WTC11 (cell line): ENCODE measurements around the gene RAB25.

ENCODE experiments used
- CREB1 ChIP-seq: sonication (generic); formaldehyde crosslinking; IDR thresholded peaks from 2 replicates; pipeline ENCODE4 v1.8.0; 2023; ENCODE audit warnings: mild to moderate bottlenecking, missing genetic modification reagents
- TF ChIP-seq, protein P1 (sequence below): fragments of 200-600 bp; IDR thresholded peaks from 2 replicates; pipeline ENCODE4 v1.8.0; 2022; ENCODE audit warnings: antibody characterized with exemption
- TF ChIP-seq, protein P2 (sequence below): fragments of 250-450 bp; sonication (Bioruptor Pico); IDR thresholded peaks from 2 replicates; pipeline ENCODE4 v1.9.0; 2021; ENCODE audit warnings: mild to moderate bottlenecking

DNA sequence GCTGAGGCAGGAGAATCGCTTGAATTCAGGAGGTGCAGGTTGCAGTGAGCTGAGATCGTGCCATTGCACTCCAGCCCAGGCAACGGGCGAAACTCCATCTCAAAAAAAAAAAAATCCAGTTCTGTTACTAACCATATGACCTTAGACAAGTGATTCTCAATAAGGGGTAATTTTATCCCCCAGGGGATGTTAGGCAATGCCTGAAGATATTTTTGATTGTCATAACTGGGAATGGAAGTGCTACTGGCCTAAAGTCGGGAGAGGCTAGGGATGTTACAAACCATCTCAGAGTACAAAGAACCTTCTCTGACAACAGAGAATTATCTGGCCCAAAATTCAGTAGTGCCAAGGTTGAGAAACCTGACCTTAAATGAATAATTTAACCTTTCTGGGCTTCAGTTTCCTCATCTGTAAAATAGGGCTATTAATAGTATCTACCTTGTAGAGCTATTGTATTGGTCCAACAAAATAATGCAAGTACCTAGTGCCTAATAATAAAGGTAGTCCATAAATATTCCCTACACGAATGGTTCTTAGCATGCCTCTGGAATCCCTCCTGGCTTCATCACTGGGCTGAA is 47.8 kb downstream of the RAB25 start:
- TF ChIP-seq, protein P1, sequence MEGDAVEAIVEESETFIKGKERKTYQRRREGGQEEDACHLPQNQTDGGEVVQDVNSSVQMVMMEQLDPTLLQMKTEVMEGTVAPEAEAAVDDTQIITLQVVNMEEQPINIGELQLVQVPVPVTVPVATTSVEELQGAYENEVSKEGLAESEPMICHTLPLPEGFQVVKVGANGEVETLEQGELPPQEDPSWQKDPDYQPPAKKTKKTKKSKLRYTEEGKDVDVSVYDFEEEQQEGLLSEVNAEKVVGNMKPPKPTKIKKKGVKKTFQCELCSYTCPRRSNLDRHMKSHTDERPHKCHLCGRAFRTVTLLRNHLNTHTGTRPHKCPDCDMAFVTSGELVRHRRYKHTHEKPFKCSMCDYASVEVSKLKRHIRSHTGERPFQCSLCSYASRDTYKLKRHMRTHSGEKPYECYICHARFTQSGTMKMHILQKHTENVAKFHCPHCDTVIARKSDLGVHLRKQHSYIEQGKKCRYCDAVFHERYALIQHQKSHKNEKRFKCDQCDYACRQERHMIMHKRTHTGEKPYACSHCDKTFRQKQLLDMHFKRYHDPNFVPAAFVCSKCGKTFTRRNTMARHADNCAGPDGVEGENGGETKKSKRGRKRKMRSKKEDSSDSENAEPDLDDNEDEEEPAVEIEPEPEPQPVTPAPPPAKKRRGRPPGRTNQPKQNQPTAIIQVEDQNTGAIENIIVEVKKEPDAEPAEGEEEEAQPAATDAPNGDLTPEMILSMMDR, result no peak
- TF ChIP-seq, protein P2, sequence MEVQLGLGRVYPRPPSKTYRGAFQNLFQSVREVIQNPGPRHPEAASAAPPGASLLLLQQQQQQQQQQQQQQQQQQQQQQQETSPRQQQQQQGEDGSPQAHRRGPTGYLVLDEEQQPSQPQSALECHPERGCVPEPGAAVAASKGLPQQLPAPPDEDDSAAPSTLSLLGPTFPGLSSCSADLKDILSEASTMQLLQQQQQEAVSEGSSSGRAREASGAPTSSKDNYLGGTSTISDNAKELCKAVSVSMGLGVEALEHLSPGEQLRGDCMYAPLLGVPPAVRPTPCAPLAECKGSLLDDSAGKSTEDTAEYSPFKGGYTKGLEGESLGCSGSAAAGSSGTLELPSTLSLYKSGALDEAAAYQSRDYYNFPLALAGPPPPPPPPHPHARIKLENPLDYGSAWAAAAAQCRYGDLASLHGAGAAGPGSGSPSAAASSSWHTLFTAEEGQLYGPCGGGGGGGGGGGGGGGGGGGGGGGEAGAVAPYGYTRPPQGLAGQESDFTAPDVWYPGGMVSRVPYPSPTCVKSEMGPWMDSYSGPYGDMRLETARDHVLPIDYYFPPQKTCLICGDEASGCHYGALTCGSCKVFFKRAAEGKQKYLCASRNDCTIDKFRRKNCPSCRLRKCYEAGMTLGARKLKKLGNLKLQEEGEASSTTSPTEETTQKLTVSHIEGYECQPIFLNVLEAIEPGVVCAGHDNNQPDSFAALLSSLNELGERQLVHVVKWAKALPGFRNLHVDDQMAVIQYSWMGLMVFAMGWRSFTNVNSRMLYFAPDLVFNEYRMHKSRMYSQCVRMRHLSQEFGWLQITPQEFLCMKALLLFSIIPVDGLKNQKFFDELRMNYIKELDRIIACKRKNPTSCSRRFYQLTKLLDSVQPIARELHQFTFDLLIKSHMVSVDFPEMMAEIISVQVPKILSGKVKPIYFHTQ, result no peak
- no peak for TF ChIP-seq CREB1
